ENCODE results near the gene LCP1.

DNA sequence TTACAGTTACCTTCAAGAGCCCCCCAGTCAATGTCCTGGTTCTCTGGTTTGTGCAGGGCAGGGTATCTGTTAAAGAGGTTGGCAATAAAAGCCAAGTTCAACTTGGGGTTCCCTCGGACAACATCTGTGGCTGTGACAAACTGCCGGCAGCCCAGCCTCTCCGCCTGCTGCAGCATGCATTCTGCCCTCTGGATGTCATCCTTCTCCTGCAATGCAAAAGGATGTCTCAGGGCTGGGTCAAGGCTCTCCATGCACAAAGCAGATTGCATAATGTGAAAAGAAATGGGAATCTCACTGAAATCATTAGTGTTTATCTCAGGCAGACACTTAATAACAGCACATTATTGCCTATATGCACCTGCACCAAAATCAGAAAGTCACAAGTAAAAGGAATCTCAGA lies 35.1 kb downstream of the LCP1 start:
- TF ChIP-seq, protein P1, sequence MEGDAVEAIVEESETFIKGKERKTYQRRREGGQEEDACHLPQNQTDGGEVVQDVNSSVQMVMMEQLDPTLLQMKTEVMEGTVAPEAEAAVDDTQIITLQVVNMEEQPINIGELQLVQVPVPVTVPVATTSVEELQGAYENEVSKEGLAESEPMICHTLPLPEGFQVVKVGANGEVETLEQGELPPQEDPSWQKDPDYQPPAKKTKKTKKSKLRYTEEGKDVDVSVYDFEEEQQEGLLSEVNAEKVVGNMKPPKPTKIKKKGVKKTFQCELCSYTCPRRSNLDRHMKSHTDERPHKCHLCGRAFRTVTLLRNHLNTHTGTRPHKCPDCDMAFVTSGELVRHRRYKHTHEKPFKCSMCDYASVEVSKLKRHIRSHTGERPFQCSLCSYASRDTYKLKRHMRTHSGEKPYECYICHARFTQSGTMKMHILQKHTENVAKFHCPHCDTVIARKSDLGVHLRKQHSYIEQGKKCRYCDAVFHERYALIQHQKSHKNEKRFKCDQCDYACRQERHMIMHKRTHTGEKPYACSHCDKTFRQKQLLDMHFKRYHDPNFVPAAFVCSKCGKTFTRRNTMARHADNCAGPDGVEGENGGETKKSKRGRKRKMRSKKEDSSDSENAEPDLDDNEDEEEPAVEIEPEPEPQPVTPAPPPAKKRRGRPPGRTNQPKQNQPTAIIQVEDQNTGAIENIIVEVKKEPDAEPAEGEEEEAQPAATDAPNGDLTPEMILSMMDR (IDR thresholded peaks at IDR 0.05; ENCODE audit: insufficient read depth, low read depth, low read length): peak; percentile 17
- TF ChIP-seq EZH2 (IDR thresholded peaks at IDR 0.05; ENCODE audit: insufficient read depth, low read length): no peak
